OCI-LY1 (cell line): ENCODE measurements around the gene WDR11.

Source experiments
- CTCF ChIP-seq: fragments of 200-600 bp; sonication (generic), shearing (Covaris generic); IDR thresholded peaks from 2 replicates; pipeline ENCODE4 v1.5.1; 2017; ENCODE audit warnings: mild to moderate bottlenecking, antibody characterized with exemption, low read length, moderate library complexity, mixed read lengths
- EZH2 ChIP-seq: fragments of 200-600 bp; sonication (generic), shearing (Covaris generic); IDR thresholded peaks from 2 replicates; pipeline ENCODE4 v1.8.0; 2017; ENCODE audit warnings: borderline replicate concordance, mixed run types, mild to moderate bottlenecking, antibody characterized with exemption, low read length, moderate library complexity, mixed read lengths

- TF ChIP-seq CTCF = no peak
- TF ChIP-seq EZH2 = no peak
Observed at GRCh38 chr10:120931423-120931822, 80.3 kb downstream of the WDR11 start.
